GM19351 (cell line): ENCODE results near the gene RMI1.
"Not testable (repeated sequence)": the region's sequence is repeated elsewhere in the genome, so short reads cannot be mapped to it uniquely, and the experiment has no call there.

Source experiments
- ATAC-seq: cut with Tn5 transposase; IDR thresholded peaks from one replicate; pipeline ENCODE4 v1.9.1; 2021; ENCODE audit warnings: mild to moderate bottlenecking, moderate library complexity; ENCODE audit not compliant: unreplicated experiment

Gene RMI1

DNA sequence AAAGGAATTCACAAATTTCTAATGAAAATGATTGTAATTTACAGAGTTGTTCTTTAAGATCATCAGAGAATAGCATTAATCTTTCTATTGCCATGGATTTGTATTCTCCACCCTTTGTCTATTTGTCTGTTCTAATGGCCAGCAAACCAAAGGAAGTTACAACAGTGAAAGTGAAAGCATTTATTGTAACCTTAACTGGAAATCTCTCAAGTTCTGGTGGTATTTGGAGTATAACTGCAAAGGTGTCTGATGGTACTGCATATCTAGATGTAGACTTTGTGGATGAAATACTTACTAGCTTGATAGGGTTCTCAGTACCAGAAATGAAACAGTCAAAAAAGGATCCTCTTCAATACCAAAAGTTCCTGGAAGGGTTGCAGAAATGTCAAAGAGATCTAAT is 21.7 kb downstream of the RMI1 start:
- ATAC-seq: peak; percentile 91

DNA sequence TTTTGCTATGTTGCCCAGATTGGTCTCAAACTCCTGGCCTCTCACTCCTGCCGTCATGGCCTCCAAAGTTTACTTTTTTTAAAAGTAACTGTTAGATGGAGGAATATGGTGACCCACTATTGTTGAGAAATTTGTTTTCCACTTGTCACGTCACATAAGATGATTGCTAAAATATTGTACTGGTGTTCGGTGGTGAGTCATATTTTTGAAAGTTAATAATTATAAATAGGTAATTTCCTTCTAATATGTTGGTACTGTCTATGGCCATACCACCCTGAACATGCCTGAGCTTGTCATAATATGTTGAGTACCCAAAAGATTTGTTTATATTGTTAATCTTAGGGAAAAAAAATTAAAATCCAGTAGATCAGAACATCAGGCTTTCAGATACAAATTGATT is 22.6 kb downstream of the RMI1 start:
- ATAC-seq: no peak

DNA sequence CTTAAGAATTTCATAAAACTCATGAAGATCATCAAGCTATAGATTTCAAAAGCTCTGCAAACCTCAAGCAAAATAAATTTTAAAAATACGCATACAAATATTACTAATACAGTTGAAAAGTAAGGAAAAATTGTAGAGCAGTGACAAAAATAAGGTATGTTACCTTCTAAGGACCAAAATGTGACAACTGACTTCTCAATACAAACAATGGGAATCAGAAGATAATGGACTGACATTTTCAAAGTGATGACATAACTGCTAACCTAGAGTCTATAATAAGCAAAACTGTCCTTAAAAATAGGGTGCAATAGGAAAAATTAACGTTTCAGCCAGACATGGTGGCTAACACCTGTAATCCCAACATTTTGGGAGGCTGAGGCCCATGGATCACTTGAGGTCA is 27.1 kb downstream of the RMI1 start:
- ATAC-seq: no peak

DNA sequence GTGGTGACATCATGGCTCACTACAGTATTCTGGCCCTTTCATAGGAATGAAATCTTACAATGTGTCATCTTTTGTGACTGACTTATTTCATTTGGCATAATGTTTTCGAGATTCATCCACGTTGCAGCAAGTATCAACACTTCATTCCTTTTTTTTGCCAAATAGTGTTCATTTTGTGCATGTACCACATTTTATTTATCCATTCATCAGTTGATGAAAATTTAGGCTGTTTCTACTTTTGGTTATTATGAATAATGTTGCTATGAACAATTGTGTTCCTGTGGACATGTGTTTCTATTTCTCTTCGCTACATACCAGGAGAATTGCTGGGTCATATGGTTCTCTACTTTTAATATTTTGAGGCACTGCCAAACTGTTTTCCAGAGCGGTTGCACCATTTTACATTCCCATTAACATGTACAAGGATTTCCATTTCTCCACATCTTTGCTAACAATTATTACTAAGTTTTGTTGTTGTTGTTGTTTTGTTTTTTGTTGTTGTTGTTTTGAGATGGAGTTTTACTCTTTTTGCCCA is 43.5 kb downstream of the RMI1 start:
- no peak for ATAC-seq

DNA sequence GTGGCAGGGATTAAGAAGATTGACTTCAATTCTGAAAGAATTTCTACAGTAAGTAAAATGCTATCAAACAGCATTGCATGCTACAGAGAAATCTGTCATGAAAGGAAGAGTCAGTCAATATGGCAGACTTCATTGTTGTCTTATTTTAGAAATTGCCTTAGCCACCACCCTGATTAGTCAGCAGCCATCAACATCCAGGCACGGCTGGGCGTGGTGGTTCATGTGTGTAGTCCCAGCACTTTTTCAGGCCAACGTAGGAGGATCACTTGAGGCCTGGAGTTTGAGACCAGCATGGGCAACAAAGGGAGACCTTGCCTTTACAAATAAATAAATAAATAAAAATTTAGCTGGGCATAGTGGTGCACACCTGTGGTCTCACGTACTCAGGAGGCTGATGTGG is 46.6 kb downstream of the RMI1 start:
- no peak for ATAC-seq

DNA sequence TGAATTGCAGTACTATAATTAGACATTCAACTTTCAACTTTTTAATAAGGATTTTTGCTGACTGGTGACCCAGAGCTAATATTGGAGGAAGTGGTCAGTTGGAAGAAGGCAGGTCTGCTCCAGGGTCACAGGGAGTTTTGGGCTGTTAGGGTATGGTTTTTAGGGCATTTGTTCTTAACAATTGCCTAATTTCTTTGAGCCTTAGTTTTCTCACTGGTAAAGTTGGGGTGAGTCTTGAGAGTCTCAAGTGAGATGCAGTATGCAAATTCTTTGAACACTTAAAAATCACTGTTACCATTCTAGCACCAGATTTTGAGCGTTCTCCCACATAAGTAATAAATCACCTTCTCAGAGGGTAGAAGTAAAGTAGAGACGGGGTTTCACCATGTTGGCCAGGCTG is 50.9 kb downstream of the RMI1 start:
- no peak for ATAC-seq

DNA sequence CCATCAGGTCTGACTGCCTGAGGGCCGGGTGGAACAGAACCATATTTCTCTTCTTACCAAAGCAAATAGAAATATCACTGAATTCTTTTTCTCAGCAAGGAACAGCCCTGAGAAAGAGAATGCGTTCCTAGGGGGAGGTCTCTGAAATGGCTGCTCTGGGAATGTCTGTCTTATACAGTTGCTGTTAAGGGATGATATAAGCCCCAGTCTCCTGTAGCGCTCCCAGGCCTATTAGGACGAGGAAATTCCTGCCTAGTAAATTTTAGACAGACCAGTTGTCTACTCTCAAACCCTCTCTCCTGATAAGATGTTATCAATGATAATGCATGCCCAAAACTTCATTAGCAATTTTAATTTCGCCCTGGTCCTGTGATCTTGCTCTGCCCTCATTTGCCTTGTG is 61.3 kb downstream of the RMI1 start:
- ATAC-seq: not testable (repeated sequence)

DNA sequence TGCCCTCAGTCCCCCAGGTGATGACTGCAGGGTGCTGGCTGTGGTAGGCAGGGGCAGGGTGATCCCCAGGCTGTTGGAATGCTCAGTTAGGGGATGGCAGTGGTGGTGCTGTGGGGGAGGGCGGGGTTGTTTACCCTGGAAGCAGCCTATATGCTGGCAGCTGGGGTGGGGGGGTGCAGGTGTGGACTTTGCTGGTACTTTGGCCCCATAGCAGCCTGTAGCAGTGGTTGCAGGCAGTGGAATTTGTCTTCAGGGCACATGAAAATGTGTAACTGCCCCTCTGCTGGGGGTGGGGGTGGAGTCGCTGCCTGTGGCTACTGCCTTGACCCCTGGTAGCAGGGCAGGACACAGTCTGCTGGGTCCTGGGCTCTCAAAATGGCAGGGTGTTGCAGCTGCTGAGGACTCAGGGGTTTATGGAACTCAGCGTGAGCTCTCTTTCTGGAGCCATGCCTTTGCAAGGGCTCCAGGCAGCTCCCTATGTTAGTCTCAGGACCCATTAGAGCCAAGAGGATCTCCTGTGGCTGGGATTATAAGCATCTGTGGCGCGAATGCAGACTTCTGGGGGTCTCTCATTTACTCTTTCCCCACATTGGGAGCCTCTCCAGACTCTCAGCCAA is 65.0 kb downstream of the RMI1 start:
- no peak for ATAC-seq
